ENCODE data around the gene HDAC10.

The HDAC10 gene

DNA sequence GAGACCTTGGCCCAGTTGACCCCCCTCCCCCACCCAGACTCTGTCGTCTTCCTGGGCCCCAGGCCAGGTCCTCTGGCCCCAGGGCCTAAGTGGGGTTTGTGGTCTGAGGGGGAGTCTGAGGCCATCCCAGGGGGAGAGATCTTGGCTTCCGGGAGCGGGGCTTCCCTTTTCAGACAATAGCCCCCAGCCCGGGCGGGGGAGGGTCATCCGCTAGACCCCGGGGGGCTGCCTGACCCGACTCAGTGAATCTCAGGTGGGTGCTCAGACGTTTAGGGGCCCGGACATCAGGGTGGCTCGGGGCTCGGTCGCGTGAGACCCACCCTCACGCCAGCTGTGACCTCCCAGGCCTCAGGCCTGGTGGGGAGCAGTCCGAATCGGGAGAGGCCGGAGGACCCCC, 18.5 kb upstream of the HDAC10 start:
- no peak for DNase-seq

DNA sequence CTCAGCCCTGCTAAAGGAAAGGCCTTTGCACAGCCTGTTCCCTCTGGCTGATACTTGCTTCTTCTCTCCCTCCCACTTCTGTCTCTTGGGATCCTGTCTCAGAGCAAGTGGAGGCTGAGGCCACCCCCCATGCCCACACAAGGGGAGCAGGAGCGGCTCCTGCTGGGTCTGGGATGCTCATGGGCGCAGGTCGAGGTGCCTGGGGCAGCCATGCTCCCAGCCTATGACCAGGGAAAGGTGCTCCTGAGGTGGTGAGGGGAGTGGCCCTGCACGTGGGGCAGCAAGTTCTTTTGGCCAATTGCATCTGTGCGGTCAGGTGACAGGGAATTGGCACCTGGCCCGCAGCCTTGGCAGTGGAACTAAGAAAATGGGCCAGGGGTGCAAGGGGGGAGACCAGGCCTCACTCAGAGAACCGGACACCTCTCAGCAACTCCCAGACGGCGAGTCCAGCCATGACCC, 17.6 kb upstream of the HDAC10 start:
- DNase-seq: no peak

DNA sequence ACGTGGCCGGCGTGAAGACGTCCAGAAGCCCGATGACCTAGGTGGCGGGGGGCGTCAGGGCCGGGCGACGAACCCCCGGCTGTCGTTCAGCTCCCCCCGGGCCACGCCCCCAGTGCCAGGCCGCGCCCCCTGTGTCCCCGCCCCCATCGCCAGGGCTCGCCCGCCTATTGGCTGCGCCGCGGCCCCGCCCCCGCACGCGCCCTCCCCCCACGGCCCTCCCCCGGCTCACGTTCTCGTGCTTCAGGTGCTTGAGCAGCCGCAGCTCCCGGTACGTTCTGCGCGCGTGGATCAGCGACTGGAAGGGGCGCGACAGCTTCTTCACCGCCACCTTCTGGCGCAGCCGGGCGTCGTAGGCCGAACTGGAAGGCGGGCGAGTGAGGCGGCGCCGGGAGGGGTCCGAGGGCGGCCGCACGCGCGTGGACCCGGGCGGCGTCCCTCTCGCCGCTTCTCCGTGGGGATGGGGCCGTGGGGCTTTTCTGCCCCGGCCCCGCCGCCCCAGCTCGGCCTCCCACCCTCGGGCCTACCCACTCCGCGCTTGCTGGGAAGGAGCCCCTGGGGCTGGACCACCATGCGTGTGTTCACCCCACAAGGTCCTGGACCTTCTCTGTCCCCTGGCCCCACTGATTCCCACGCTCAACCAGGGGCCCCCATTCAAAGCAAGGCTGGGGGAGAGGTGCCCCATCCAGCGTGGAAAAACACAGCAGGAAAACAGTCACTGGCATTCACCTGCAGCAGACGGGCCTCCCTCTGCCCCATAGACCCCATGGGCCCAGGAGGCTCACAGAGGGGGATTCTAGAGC, 16.7 kb upstream of the HDAC10 start:
- DNase-seq: peak; percentile 24

DNA sequence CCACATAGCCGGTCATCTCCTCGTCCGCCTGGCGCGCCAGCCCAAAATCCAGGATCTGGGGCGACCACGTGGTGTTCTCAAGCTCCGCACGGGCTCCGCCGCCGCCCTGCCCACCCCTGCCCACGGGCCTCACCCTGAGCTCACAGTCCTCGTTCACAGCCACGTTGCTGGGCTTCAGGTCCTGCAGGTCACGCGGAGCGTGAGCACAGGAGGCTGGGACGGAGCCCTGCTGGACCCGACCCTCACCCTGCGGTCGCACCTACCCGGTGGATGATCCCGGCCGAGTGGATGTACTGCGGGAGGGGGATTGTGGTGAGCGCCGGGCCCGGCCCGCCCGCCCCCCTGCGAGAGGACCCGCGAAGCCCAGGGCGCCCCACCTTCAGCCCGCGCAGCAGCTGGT, 15.9 kb upstream of the HDAC10 start:
- no peak for DNase-seq

DNA sequence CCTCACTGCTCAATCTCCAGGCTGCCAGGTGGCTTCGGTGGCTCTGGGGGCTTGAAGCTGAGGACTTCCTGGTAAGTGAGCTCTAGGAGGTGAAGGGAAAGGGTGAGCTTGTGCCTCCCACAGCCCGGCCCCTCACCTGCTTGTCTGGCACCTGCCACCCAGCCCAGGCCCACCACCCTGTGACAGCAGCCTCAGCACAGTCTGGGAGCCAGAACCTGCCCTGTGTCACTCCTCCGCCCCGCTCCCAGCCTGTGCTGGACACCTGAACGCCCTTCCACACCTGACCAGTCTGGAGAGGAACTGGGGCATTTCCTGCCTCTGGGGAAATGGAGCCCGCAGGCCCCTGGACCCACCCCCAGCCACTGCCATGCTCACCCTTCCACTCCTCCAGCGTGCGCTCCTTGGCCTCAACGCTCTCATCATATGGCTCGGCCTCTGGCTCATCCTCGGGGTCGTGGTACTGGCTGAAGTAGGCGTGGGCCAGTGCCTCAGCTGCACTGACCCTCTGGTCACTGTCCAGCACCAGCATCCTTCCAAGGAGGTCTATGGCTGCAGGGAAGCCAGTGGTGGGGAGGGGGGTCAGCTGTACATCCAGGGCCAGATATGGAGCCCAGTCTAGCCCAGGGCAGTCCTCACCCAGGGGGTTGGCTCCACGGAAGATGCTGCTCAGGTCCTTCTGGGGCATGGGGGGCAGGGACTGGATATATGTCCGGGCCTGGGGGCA, 14.0 kb upstream of the HDAC10 start:
- DNase-seq: no peak

DNA sequence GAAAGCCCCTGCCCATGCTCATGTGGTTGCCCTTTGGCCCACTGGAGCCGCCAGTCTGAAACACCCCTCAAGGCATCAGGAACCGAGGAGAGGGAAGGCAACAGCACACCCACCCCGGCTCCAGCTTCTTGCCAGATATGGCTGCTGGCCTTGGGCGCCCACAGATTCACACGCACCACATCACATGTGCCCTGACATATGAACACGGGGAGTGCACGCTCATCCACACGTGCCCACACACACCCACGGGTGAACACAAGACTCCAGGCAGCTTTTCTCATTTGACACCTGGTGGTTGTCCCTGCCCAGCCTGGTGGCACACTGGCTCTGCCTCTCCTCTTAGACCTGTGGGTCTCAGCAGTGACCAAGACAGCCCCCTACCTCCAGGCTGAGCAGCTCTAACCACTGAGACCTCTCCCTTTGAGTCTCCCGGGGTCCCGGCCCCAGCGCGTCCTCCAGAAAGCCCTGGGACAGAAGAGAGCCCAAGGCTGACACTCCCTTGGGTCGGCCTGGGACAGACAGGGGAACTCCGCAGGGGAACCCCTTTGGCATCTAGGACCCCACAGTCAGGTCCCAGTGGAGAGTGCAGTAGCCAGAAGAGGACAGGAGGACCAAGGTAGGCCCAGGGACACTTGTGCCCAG, 13.2 kb upstream of the HDAC10 start:
- no peak for DNase-seq

DNA sequence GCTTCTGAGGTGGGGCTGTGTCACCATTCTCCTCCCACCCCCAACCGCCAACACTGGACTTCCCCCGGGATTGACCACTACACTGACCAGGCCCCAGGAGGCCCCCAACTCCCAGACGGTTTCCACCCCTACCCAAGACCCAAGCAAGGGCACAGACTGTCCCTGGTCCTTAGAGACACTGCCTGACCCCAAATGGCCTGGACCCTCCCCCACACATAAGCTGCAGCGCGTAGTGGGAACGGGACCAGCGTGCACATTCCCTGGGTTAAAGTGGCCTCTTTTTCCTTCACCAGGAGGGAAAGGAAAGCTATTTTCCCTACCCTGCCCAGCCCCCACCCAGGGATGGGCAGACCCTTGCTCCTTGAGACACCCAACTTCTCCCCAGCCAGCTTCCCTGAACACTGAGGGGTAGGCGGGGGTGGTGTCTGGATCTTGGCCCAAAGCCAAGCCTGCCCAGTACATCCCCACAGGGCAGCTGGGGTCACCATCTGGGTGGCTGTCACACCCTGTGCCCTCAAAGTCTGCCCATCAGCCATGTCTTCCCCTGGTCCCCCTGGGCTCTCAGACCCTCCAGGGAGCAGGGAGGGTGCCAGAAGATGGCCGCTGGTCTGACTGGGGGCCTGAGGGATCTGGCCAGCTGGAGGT, 12.0 kb upstream of the HDAC10 start:
- DNase-seq: no peak

DNA sequence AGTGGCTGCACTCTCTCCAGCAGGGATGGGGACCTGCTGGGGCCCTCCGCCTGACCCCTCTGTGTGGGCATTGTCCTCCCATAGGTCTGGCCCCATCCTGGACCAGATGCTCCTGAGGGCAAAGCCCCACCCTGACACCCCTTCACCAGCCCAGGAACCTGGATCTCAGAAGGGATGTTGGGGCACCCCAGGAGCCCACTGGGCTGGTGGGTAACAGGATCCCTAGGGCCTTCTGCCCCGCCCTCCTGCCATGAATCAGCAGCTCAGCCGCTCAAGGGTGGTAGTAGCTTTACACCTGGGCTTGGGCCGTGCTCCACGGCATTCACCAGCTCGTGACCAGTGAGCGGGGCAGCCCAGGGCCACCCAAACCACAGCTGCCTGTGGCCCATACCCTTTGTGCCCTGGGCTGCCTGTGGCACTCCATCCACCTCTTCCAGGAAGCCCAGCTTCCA, 11.4 kb upstream of the HDAC10 start:
- no peak for DNase-seq

DNA sequence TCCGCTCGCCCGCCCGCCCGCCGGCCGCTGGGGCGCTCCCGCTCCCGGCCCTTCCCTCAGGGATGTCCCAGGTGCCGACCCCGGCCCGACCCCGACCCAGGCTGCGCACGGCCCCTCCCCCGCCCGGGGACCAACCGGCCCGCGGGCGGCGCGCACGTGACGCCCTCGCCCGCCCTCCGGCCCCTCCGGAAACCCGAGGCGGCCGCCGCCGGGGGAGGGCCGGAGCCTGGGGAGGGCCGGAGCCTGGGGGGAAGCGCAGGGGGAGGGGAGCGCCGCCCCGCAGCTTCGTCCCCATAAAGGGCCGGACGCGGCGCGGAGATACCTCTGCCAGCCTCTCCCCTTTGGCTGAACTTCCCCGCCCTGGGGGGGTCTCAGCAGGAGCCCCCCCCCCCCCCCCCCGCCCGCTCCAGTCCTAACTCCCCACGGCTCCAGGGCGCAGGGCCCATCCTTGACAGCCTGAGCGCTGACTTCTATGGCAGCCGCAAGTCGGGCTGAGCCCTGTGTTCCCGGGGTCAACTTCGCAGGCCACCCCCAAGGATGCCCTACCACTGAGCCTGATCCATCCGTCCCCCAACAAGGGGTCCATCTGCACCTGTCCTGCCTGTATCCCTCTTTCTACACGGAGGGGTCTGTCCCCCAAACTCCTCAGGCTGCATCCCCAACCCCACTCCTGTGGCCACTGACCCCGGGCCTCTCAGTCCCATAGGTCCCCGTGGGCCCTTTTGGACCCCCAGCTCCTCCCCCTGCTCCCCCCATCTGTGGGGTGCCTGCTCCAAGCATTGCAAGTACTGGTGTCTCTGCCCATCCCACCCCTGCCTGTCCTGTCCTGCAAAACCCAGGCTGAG, 10.8 kb upstream of the HDAC10 start, which contains the start of gene MAPK12:
TSS of gene MAPK12 (minus strand) at position 69 of the 845 bp plus-strand sequence. CDS start 174 bp downstream, outside the sequence.
- DNase-seq: no peak

DNA sequence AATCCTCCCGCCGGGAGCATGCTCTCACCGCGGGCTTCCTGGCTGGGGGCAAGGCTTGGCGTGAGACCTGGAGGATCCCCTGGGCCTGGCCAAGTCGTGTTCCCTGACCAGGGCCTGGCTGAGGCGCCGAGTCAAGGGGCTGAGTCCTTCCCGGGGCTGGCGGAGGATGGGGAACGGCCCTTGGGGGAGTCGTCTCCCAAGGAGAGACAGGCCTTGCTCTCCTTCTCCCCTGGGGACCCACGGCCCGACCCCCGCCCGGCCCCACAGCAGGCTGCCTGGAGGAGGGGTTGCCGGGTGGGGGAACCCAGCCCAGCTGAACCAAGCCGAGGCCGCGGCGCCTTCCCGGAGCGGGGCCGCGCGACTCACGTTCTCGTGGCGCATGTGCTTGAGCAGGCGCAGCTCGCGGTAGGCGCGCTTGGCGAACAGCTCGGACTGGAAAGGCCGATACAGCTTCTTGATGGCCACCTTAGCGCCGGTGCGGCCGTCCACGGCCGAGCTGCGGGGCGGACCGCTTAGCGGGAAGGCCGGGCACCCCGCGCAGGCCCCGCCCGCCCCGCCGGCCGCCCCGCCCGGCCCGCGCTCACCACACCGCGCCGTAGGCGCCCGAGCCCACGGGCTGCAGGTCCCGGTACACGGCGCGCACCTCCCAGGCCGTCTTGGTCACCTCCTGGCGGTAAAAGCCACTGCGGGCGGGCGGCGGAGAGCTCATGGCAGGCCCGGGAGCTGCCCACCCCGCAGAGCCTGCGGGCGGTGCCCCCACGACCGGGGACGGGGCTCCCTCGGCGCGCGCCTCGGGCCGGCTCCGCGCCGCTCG, 9.9 kb upstream of the HDAC10 start:
- no peak for DNase-seq

DNA sequence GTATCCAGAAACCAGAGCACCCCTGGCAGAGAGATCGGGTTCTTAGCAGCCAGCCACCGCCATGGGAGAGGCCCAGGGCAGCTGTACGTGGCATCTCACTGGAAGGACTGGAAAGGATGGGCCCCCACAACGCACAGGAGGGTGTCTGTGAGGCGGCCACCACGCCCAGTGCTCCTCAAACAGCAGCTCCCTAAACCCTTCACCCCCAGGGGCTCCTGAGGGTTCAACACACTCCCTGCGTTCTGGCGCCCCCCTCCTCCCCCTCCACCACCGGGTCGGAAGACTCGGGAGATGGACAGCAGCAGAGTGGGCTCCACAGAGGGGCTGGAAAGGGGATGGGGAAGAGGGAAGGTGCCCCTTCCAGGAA, 9.4 kb upstream of the HDAC10 start:
- DNase-seq: no peak

DNA sequence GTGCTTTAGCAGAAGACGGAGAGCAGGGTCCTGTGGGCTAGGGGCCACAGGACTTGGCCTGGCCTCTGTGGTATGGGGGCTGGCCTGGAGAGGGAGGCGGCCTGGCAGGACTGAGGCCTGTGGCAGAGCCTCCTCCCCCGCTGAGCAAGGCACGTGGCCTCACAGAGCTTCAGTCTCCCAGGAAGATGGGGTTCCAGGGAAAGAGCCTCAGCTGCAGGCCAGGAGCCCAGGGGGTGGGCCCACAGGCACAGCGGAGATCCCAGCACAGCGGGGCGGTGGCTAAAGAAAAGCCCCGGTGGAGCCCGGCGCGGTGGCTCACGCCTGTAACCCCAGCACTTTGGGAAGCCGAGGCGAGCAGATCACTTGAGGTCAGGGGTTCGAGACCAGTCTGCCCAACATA, 8.2 kb upstream of the HDAC10 start:
- no peak for DNase-seq

DNA sequence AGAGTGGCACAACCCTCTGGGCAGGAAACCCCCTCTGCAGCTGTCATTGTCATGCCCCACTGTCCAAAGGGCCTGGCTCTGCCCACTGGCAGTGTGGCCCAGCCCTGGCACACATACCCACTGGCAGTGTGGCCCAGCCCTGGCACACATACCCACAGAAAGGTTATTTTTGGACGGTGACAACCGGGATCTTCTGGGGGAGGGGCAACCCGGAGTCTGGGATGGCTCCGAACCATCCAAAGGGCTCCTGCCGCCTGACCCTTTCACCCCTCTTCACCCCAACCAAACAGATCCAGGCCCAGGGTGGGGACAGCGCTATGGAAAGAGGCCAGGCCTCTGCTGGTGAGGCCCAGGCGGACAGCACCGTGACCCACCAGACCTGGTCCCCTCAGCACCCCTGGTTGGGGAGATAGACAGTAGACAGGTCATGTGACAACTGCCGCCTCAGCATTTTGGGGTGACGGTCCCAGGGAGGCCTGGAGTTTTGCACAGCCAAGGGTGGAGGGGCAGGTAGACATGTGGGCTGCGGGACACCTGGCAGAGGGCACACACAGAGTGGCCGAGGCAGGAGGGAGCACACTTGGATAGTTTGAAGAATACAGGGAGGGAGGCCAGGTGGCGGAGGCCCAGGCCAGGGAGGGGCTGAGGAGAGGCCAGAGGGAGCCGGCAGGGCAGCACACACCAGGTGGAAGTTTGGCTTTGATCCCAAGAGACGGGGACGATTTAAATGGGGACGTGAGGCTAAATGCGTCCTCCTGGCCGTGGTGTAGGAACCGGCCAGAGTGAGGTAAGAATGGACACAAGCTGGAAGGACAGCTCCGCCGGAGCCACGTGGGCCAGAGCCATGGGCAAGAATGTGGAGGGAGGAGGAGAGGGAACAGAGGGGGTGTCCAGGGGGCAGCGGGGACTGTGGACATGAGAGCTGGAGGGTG, 7.6 kb upstream of the HDAC10 start:
- no peak for DNase-seq

DNA sequence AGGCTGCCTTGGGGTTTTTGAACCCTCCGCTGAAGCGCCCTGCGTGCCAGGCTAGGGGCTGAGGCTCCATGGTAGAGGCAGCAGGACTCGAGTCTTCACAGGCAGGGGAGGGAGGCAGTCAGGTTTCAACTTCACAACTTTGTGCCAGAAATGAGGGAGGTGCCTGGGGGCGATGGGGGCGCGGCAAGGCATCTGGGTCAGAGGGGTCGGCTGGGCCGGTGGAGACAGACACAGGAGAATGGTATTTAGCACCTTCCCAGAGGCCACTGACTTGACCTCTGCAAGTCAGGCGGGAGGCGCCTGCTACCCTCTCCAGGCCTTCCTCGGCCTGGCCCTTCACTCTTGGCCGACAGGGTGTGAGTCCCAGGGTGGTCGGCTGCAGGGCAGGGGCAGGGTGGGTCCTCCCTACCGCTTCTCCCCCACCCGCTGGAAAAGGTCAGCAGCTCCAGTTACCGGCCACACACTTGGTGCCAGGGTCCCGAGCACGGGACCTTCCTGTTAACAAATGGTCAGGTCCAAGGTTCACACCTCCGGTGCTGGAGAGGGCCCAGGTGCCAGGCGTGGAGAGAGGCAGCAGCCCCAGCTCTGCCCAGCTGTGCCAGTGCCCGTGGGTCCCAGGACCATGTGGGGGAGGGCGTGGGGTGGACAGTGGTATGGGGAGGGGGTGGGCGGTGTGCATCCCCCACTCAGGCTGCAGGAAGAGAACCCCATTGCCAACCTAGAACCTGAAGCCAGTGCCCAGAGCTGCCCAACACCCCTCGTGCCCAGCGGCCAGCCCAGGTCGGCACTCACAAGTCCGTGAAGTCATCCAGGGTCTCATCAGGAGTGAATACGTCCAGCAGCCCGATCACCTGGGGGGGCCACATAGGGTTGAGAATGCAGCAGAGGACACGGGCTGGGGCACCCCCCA, 6.6 kb upstream of the HDAC10 start:
- no peak for DNase-seq

DNA sequence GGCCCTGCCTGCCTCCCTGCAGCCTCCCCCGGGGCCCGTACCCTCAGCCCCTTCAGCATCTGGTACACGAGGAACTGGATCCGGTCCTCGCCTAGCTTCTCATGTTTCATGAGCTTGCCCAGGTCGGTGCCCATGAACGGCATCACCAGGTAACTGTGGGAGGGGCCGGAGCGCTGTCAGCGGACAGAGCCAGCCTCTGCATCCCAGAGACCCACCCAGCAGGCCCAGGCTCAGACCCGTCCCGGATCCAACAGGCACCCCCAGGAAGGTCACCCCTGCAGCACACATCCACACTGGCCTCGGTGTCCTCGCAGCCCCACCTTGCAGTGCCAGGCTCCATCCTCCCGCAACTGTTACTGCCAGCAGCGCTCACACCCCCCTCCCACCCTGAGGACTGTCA, 6.0 kb upstream of the HDAC10 start:
- no peak for DNase-seq

DNA sequence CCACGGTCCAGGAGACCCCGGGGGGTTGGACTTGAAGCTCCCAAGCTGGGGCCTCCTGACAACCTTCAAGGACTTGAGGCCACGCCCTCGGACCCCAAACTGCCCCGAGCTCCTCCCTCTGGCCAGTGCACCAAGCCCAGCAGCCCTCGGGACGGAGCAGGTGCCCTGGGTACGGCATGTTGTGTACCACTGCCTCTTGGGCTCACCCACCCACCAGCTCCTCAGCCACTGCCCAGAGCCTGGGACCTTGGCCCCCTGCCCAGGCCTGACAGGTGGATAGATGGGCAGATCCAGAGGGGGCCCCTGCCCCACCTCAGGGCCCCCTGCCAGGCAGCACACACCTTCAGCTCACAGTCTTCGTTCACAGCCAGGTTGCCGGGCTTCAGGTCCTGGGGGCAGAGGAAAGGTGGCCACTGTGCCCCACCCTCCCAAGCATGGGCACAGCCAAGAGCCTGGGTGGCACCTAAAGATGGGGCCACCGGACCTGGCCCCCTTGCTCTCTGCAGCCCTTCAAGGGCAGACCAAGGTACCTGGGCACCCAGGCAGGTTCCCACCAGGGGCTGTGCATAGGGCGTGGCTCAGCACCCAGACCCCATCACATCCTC, 5.3 kb upstream of the HDAC10 start:
- no peak for DNase-seq

DNA sequence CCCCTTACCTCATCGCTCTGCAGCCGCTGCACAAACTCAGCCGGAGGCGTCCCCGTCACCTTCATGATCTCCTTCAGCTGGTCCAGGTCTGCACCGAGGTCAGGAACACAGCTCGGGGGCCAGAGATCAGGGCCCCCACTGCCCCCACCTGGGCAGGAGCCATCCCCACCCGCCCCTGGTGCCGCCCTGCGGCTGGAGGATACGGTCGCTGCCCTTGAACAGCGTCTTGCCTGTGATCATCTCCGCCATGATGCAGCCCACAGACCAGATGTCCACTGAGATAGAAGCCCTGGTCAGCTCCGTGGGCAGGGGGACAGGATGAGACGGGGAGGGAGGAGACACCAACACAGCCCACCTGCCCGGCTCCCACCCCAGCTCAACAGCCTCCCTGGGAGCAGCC, 4.5 kb upstream of the HDAC10 start:
- no peak for DNase-seq

DNA sequence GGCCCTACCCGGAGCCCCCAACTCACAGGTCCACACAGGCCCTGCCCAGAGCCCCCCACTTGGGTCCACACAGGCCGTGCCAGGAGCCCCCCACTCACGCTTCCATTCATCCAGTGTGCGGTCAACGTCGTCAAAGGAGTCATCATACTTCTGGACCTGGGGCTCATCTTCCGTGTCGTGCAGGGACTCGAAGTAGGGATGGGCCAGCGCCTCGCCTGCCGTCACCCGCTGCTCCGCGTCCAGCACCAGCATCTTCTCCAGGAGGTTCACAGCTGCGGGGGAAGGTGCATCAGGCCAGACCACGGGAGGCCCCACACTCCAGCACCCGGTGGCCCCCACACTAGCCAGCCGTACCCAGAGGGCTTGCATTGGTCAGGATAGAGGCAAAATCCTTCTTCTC, 4.0 kb upstream of the HDAC10 start:
- DNase-seq: no peak

DNA sequence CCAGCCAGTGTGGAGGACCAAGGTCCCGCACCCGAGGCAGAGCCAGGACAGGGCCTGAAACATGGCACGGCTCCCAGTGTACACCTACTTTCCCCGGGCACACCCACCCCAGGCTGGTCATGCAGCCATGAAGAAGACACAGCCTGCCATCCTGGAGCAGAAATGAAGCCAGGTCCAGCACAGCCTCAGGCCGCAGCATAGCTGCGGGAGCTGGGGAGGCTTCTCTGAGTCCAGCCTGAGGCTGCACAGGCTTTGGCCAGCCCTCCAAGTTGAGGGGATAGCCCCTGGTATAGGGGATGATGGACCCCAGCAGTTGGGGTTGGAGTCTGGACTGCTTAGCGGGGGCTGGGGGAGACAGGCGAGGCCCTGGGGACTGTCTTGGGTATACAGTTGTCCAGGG, 2.9 kb upstream of the HDAC10 start:
- no peak for DNase-seq

All from activated gamma-delta T cell treated with Interleukin-2 at 50 U/mL for 16 hours (primary cell).